BLaER1 treated with 17β-estradiol and CSF1 and Interleukin-3, amounts not matched to agents 10 nM and 100 nM (cell line): ENCODE measurements around the gene LCN6.
A peak's percentile ranks its signal among the peaks of the same experiment; 100 is the strongest.

Source experiments
- H3K27ac ChIP-seq, 11 experiments: shearing (Covaris generic); formaldehyde crosslinking; 2 replicates each; pipeline ENCODE4 v1.8.1; 2022
- H3K27me3 ChIP-seq, 11 experiments: shearing (Covaris generic); formaldehyde crosslinking; 2 replicates each; pipeline ENCODE4 v1.8.1; 2022
- H3K36me3 ChIP-seq, 11 experiments: shearing (Covaris generic); formaldehyde crosslinking; 2 replicates each; pipeline ENCODE4 v1.8.1; 2022
- H3K4me1 ChIP-seq, 10 experiments: shearing (Covaris generic); formaldehyde crosslinking; 2 replicates each; pipeline ENCODE4 v1.8.1; 2022
- H3K4me2 ChIP-seq, 11 experiments: shearing (Covaris generic); formaldehyde crosslinking; 2 replicates each; pipeline ENCODE4 v1.8.1; 2022
- H3K4me3 ChIP-seq, 10 experiments: shearing (Covaris generic); formaldehyde crosslinking; 2 replicates each; pipeline ENCODE4 v1.8.1; 2022
- H3K9ac ChIP-seq, 11 experiments: shearing (Covaris generic); formaldehyde crosslinking; 2 replicates each; pipeline ENCODE4 v1.8.1; 2022
- H3K9me3 ChIP-seq, 11 experiments: shearing (Covaris generic); formaldehyde crosslinking; replicated peaks in 1 of 11; 2 replicates each; pipeline ENCODE4 v1.8.1; 2022
- H4K20me1 ChIP-seq, 11 experiments: shearing (Covaris generic); formaldehyde crosslinking; 2 replicates each; pipeline ENCODE4 v1.8.1; 2022
- Cebpa-rat ChIP-seq, 11 experiments: shearing (Covaris generic); IDR thresholded peaks; 2 replicates each; pipeline ENCODE4 v1.8.1; 2022

LCN6 gene

DNA sequence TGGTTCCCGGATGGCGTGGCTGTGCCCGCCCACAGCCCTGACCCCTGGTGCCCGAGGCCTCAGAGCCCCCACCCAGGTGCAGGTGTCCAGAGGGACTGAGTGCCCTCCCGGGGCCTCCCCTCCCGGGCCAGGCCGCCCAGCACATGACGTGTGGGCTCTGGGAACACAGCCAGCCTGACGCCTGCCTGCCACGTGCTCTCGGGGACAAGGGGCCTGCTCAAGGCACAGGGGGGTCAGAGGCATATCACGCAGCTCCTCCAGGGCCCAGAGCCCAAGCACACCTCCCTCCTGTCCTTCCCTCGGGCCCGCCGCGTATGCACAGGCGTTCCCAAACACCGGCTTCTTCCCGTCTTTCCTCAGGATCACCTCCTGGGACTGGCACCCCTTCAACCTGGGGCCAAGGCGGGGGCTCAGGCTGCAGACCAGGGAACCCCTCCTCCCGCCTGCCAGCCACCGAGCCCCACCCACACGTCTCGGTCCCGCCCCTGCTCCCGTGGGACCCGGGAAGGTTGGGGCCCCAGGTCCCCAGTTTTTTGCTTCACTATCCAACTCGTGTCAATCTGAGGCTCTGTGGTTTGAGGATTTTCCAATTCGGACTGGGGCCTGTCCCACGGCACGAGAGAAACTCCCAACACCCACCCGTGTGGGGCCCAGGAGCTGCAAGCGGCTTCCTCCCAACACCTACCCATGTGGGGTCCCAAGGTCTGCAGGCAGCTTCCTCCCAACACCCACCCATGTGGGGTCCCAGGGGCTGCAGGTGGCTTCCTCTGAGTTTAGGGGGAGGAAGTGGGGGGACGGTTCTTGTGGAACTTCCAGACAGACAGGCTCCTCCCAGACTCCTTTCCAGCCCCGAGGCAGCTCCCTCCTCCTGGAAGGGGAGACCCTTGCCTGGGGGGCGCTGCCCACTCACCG, 7.1 kb downstream of the LCN6 start:
- Histone ChIP-seq H4K20me1 (peaks cover 0 to 29% (median 8%) of the 10 kb centered on the region in 11 experiments; a peak in 8 of 22 replicates), H3K4me3 (peak overlapping the region; percentile 9 to 55 (median 30); a peak in 11 of 20 replicates), H3K27ac (peak overlapping the region in 3 of 11 experiments; percentile 10 to 46 (median 43); a peak in 4 of 22 replicates), H3K9me3 (no peaks in the 10 kb centered on the region), H3K36me3 (no peaks in the 10 kb centered on the region), H3K4me1 (peaks cover 33 to 69% (median 60%) of the 10 kb centered on the region in 10 experiments), H3K27me3 (peaks cover 0 to 32% (median 0%) of the 10 kb centered on the region in 11 experiments; a peak in 9 of 22 replicates), H3K9ac (peak overlapping the region in 8 of 11 experiments; percentile 4 to 53 (median 35); a peak in 9 of 22 replicates), H3K4me2 (peak overlapping the region; percentile 87 to 99 (median 95))
- TF ChIP-seq Cebpa-rat (IDR thresholded peaks at IDR 0.05): no peak

DNA sequence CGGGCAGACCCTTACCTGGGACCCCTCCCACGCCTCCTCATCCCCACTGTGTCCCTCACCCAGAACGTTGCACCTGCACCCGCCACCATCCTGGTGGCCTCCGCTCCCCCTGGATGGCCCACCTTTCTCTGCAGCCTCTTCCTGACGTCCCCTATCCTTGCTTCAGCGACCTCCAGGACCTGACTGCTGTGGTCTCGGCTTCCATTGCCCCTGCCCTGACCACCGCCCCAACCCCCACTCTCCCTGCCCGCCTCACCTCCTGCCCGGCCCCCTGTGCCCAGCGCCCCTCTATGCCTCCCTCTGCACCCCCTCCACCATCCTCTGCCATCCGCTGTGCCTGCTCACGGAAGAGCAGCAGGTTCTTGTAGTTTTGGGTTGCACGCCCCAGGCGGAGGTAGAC, 7.8 kb downstream of the LCN6 start:
- H3K27ac ChIP-seq: peak overlapping the region in 2 of 11 experiments; percentile 10 to 46; a peak in 1 of 22 replicates
- TF ChIP-seq Cebpa-rat (IDR thresholded peaks at IDR 0.05): no peak
- H4K20me1 ChIP-seq: peaks cover 0 to 29% (median 8%) of the 10 kb centered on the region in 11 experiments; a peak in 8 of 22 replicates
- H3K4me2 ChIP-seq: peak overlapping the region; percentile 87 to 99 (median 95); a peak in 21 of 22 replicates
- H3K36me3 ChIP-seq: no peaks in the 10 kb centered on the region
- H3K4me1 ChIP-seq: peaks cover 33 to 64% (median 56%) of the 10 kb centered on the region in 10 experiments
- H3K9me3 ChIP-seq: no peaks in the 10 kb centered on the region
- peak overlapping the region in 3 of 11 experiments; percentile 44 to 53 (median 47); a peak in 3 of 22 replicates for H3K9ac ChIP-seq
- H3K4me3 ChIP-seq: no peak overlapping the region
- peaks cover 0 to 28% (median 0%) of the 10 kb centered on the region in 11 experiments; a peak in 9 of 22 replicates for H3K27me3 ChIP-seq

DNA sequence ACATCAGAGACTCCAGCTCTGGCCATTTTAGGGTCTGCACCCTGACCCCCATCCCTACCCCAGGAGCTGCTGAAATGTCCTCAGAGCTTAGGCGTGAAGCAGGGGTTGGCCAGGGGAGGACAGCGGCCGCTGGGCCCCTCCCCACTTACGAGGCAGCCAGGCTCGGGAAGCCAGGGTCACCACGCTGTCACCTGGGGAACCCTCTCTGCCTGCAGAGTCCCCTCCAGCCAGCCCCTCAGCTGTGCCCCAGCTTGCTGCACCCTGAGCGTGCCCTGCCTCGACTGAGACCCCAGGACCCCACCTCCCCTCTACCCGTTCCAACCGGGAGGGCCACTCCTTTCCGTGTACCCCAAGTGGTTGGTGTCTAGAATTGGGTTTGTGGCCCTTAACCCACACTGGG, 8.3 kb downstream of the LCN6 start:
- no peaks in the 10 kb centered on the region for H3K36me3 ChIP-seq
- no peaks in the 10 kb centered on the region for H3K9me3 ChIP-seq
- no peak for TF ChIP-seq Cebpa-rat (IDR thresholded peaks at IDR 0.05)
- H3K4me3 ChIP-seq: no peak overlapping the region
- H3K27ac ChIP-seq: no peak overlapping the region
- peak overlapping the region in 4 of 11 experiments; percentile 97 to 99 (median 98); a peak in 6 of 22 replicates for H3K4me2 ChIP-seq
- H3K4me1 ChIP-seq: peaks cover 33 to 64% (median 55%) of the 10 kb centered on the region in 10 experiments
- H3K27me3 ChIP-seq: peaks cover 0 to 27% (median 0%) of the 10 kb centered on the region in 11 experiments; a peak in 9 of 22 replicates
- peaks cover 0 to 29% (median 8%) of the 10 kb centered on the region in 11 experiments; a peak in 8 of 22 replicates for H4K20me1 ChIP-seq
- H3K9ac ChIP-seq: no peak overlapping the region

DNA sequence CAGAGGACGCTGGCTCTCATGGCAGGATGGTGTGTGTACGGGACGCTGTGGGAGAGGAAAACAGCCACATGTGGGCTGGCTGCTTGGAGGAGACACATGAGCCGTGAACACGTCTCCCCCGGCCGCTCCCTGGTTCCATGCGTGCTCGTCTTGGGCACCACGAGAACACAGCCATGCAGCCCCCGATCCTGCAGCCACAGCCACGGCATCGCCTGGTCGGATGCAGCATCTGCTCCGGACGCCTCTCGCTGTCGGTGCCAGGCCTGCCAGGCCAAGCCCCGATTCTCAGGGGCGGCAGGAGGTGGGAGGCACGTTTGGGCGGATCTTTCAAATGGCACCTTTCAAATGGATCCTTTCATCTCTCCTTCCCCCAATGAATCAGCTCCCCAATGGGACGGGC, 8.8 kb downstream of the LCN6 start:
- H3K27me3 ChIP-seq: peaks cover 0 to 27% (median 0%) of the 10 kb centered on the region in 11 experiments; a peak in 9 of 22 replicates
- no peak for TF ChIP-seq Cebpa-rat (IDR thresholded peaks at IDR 0.05)
- no peak overlapping the region for H3K9ac ChIP-seq
- no peaks in the 10 kb centered on the region for H3K9me3 ChIP-seq
- no peaks in the 10 kb centered on the region for H3K36me3 ChIP-seq
- H3K4me3 ChIP-seq: no peak overlapping the region
- peaks cover 33 to 64% (median 55%) of the 10 kb centered on the region in 10 experiments for H3K4me1 ChIP-seq
- H3K4me2 ChIP-seq: no peak overlapping the region
- H3K27ac ChIP-seq: no peak overlapping the region
- H4K20me1 ChIP-seq: peaks cover 0 to 29% (median 8%) of the 10 kb centered on the region in 11 experiments; a peak in 8 of 22 replicates

- Histone ChIP-seq H4K20me1 (peaks cover 0 to 28% (median 8%) of the 10 kb centered on the region in 11 experiments; a peak in 8 of 22 replicates), H3K4me1 (peaks cover 33 to 64% (median 55%) of the 10 kb centered on the region in 10 experiments), H3K27ac (no peak overlapping the region), H3K4me3 (no peak overlapping the region), H3K4me2 (peak overlapping the region in 5 of 11 experiments; percentile 15 to 46 (median 40); a peak in 7 of 22 replicates), H3K36me3 (no peaks in the 10 kb centered on the region), H3K9ac (no peak overlapping the region), H3K9me3 (no peaks in the 10 kb centered on the region), H3K27me3 (peaks cover 0 to 27% (median 0%) of the 10 kb centered on the region in 11 experiments; a peak in 9 of 22 replicates)
- no peak for TF ChIP-seq Cebpa-rat (IDR thresholded peaks at IDR 0.05)
Observed at GRCh38 chr9:136738960-136739359, 9.4 kb downstream of the LCN6 start.

- Histone ChIP-seq H3K9ac (no peak overlapping the region; a peak in 2 of 22 replicates), H4K20me1 (peaks cover 0 to 13% (median 3%) of the 10 kb centered on the region in 11 experiments; a peak in 7 of 22 replicates)
Observed at GRCh38 chr9:136735812-136736480, 12.4 kb downstream of the LCN6 start.

DNA sequence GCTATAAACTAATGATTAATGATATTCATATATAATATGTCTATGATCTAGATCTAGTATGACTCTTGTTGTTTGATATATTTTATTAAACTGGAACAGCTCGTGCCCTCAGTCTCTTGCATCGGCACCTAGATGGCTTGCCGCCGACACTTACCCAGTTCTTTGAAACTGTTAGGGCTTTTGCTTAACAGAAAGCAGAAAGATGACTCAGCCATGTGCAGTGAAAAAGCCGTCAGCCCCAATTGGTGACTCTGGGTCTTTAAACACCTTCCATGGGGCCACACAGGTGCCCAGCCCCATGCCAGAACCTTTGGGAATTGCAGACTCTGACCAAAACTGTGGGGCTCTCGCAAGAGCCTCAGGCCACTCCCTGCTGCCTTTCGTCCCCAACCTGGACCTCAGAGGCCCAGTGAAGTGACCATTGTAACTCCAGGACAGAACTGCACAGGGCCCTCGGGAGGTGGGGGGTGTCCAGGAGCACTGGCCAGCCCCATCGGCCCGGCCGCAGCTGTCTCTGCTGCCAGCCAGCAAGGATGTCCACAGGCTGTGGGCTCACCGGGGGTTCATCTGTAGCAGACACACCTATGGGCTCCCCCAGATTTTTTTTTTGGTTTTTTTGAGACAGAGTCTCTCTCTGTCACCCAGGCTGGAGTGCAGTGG, 13.4 kb downstream of the LCN6 start:
- Histone ChIP-seq H3K36me3 (peaks cover 0 to 12% (median 0%) of the 10 kb centered on the region in 11 experiments; a peak in 5 of 22 replicates), H3K27ac (no peak overlapping the region), H3K4me3 (no peak overlapping the region), H3K4me1 (peaks cover 12 to 55% (median 43%) of the 10 kb centered on the region in 10 experiments), H3K4me2 (peak overlapping the region in 6 of 11 experiments; percentile 23 to 75 (median 54); a peak in 8 of 22 replicates), H3K9me3 (no peaks in the 10 kb centered on the region), H3K9ac (peak overlapping the region in 1 of 11 experiments; percentile 35; a peak in 1 of 22 replicates), H3K27me3 (no peaks in the 10 kb centered on the region), H4K20me1 (peaks cover 0 to 23% (median 11%) of the 10 kb centered on the region in 11 experiments; a peak in 12 of 22 replicates)
- no peak for TF ChIP-seq Cebpa-rat (IDR thresholded peaks at IDR 0.05)

More at GRCh38 chr9:136735812-136736480, 12.4 kb downstream of the LCN6 start:
- no peak for TF ChIP-seq Cebpa-rat (IDR thresholded peaks at IDR 0.05)
- no peaks in the 10 kb centered on the region for H3K9me3 ChIP-seq
- no peak overlapping the region for H3K27ac ChIP-seq
- H3K27me3 ChIP-seq: peaks cover 0 to 3% (median 0%) of the 10 kb centered on the region in 11 experiments; a peak in 6 of 22 replicates
- H3K4me2 ChIP-seq: no peak overlapping the region
- H3K4me1 ChIP-seq: peaks cover 10 to 55% (median 45%) of the 10 kb centered on the region in 10 experiments
- H3K36me3 ChIP-seq: peaks cover 0 to 10% (median 0%) of the 10 kb centered on the region in 11 experiments; a peak in 3 of 22 replicates
- no peak overlapping the region for H3K4me3 ChIP-seq

GRCh38 chr9:136733611-136734010, 14.7 kb downstream of the LCN6 start:
- Histone ChIP-seq H4K20me1 (peaks cover 0 to 32% (median 17%) of the 10 kb centered on the region in 11 experiments; a peak in 13 of 22 replicates), H3K4me3 (no peak overlapping the region), H3K4me1 (peaks cover 21 to 68% (median 56%) of the 10 kb centered on the region in 10 experiments), H3K36me3 (peaks cover 0 to 12% (median 0%) of the 10 kb centered on the region in 11 experiments; a peak in 5 of 22 replicates), H3K9ac (peak overlapping the region in 1 of 11 experiments; percentile 10; a peak in 1 of 22 replicates), H3K27ac (no peak overlapping the region), H3K9me3 (no peaks in the 10 kb centered on the region), H3K4me2 (peak overlapping the region in 9 of 11 experiments; percentile 2 to 75 (median 55); a peak in 16 of 22 replicates), H3K27me3 (no peaks in the 10 kb centered on the region)
- TF ChIP-seq Cebpa-rat (IDR thresholded peaks at IDR 0.05): no peak
